ENCODE measurements around the gene TMEM229A.

Gene TMEM229A

DNA sequence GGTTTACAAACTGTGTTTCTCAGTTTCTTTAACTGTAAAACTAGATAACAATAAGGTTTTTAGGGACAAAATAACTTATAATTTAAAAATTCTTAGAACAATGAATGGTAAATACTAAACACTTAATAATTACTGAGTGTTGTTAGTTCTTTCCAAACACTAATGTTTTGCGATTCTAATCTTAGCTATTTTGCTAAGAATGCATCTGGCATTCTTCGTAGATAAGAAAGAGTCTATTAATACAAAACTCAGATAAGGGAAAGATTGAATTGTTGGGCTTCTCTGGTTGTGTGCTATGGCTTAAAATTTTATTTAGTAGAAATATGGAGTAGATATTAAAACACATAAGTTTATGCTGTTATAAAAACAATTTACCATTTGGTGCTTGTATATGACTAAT is 45.4 kb downstream of the TMEM229A start:
- H3K4me3 ChIP-seq (ENCODE audit: low read depth, low read length): no peak overlapping the region
- TF ChIP-seq, protein P1, sequence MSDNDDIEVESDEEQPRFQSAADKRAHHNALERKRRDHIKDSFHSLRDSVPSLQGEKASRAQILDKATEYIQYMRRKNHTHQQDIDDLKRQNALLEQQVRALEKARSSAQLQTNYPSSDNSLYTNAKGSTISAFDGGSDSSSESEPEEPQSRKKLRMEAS (IDR thresholded peaks at IDR 0.05; ENCODE audit: low read depth, low read length): no peak
- TF ChIP-seq, protein P2, sequence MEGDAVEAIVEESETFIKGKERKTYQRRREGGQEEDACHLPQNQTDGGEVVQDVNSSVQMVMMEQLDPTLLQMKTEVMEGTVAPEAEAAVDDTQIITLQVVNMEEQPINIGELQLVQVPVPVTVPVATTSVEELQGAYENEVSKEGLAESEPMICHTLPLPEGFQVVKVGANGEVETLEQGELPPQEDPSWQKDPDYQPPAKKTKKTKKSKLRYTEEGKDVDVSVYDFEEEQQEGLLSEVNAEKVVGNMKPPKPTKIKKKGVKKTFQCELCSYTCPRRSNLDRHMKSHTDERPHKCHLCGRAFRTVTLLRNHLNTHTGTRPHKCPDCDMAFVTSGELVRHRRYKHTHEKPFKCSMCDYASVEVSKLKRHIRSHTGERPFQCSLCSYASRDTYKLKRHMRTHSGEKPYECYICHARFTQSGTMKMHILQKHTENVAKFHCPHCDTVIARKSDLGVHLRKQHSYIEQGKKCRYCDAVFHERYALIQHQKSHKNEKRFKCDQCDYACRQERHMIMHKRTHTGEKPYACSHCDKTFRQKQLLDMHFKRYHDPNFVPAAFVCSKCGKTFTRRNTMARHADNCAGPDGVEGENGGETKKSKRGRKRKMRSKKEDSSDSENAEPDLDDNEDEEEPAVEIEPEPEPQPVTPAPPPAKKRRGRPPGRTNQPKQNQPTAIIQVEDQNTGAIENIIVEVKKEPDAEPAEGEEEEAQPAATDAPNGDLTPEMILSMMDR (IDR thresholded peaks at IDR 0.05; ENCODE audit: low read depth, low read length): no peak
- TF ChIP-seq MYC (IDR thresholded peaks at IDR 0.05; ENCODE audit: low read depth, low read length) (no peak), POLR2A (IDR thresholded peaks at IDR 0.05; ENCODE audit: extremely low read depth, insufficient read length) (no peak)
- no peak for DNase-seq (ENCODE audit: low read depth)

All from NB4 (cell line).